K562 (cell line): ENCODE data around the gene ST6GALNAC2. TPM values are rescaled to one million over a fixed set of nuclear protein-coding genes. Genes with fewer than 3 reads are reported as not detected.
A peak's percentile ranks its signal among the peaks of the same experiment; 100 is the strongest.

ENCODE experiments used
- CBFB ChIP-seq: sonication (generic); formaldehyde crosslinking; IDR thresholded peaks from 2 replicates; pipeline ENCODE4 v1.4.0; 2020; ENCODE audit warnings: mild to moderate bottlenecking, missing genetic modification reagents
- CREB1 ChIP-seq, 2 experiments: sonication (generic) in 1 of 2; formaldehyde crosslinking in 1 of 2; IDR thresholded peaks; 2 replicates each; pipeline versions ENCODE4 v1.6.1 to v1.8.0; 2012 to 2022; ENCODE audit warnings: inconsistent platforms in 1 of 2, mild to moderate bottlenecking in 1 of 2, missing genetic modification reagents in 1 of 2, moderate library complexity in 1 of 2
- CXXC5 ChIP-seq: fragments of 250-450 bp; sonication (Bioruptor Pico); IDR thresholded peaks from 2 replicates; pipeline ENCODE4 v1.8.0; 2022; ENCODE audit warnings: inconsistent platforms, mild to moderate bottlenecking, moderate library complexity
- HDAC2 ChIP-seq: fragments of 450-650 bp; IDR thresholded peaks from 2 replicates; pipeline ENCODE4 v1.6.1; 2016; ENCODE audit warnings: mild to moderate bottlenecking
- HDGF ChIP-seq: fragments of 450-650 bp; IDR thresholded peaks from 2 replicates; pipeline ENCODE4 v1.6.1; 2016
- LEF1 ChIP-seq: fragments of 450-650 bp; IDR thresholded peaks from 2 replicates; pipeline ENCODE4 v1.6.1; 2016; ENCODE audit warnings: mild to moderate bottlenecking
- MAZ ChIP-seq, 2 experiments: fragments of 450-650 bp in 1 of 2; sonication (generic) in 1 of 2; formaldehyde crosslinking; IDR thresholded peaks in 1 of 2; conservative IDR thresholded peaks in 1 of 2; 2 replicates each; pipeline versions ENCODE4 v1.4.0 to v1.5.0; 2020; ENCODE audit warnings: mild to moderate bottlenecking in 1 of 2, missing genetic modification reagents in 1 of 2
- MEIS2 ChIP-seq: fragments of 450-650 bp; IDR thresholded peaks from 2 replicates; pipeline ENCODE4 v1.6.1; 2014; ENCODE audit warnings: mild to moderate bottlenecking; ENCODE audit not compliant: partially characterized antibody
- NR2C2 ChIP-seq, 2 experiments: fragments of 200-800 bp in 1 of 2; sonication (Bioruptor generic) in 1 of 2; sonication (generic) in 1 of 2; formaldehyde crosslinking in 1 of 2; IDR thresholded peaks; 2 replicates each; pipeline versions ENCODE4 v1.6.1 to v1.8.0; 2016 to 2022; ENCODE audit warnings: mild to moderate bottlenecking in 1 of 2, missing compliant biosample characterization in 1 of 2, missing genetic modification characterization in 1 of 2, missing genetic modification reagents in 1 of 2
- RBM25 ChIP-seq: fragments of 200-400 bp; formaldehyde crosslinking; IDR thresholded peaks from 2 replicates; pipeline ENCODE4 v1.6.1; 2018; ENCODE audit warnings: low read length, low read depth, moderate library complexity; ENCODE audit not compliant: severe bottlenecking
- RNF2 ChIP-seq: sonication (generic); IDR thresholded peaks from 2 replicates; pipeline ENCODE4 v1.6.1; 2016
- SMC3 ChIP-seq: conservative IDR thresholded peaks from 2 replicates; pipeline ENCODE4 v1.6.1; 2011; ENCODE audit warnings: low read depth, low read length, improper control_type of control experiment; ENCODE audit not compliant: insufficient read depth
- ZBTB40 ChIP-seq, 2 experiments: fragments of 450-650 bp in 1 of 2; sonication (generic) in 1 of 2; formaldehyde crosslinking in 1 of 2; IDR thresholded peaks; 2 replicates each; pipeline versions ENCODE4 v1.7.1 to v1.9.0; 2016 to 2022; ENCODE audit warnings: inconsistent platforms in 1 of 2, mild to moderate bottlenecking in 1 of 2, missing genetic modification reagents in 1 of 2
- ZNF12 ChIP-seq: sonication (generic); formaldehyde crosslinking; IDR thresholded peaks from 2 replicates; pipeline ENCODE4 v1.4.0; 2020; ENCODE audit warnings: mild to moderate bottlenecking, missing genetic modification reagents
- ZNF511 ChIP-seq: sonication (generic); formaldehyde crosslinking; IDR thresholded peaks from 2 replicates; pipeline ENCODE4 v1.8.0; 2022; ENCODE audit warnings: mild to moderate bottlenecking, missing genetic modification reagents
- polyA plus RNA-seq, 8 experiments: library from polyadenylated mRNA; depleted of rRNA in 4 of 8; stranded (reverse) in 5 of 8; unstranded in 3 of 8; fragments of >200 nt; fragmentation: Nextera tagmentation in 2 of 8; fragmentation: Illumina TruSeq in 1 of 8; extraction: Ambion mirVana in 2 of 8; extraction: Trizol in 1 of 8; gene quantifications; 2 replicates each; pipeline versions ENCODE4 v1.2.1 to v1.2.3, GENCODE V29; 2011 to 2014; ENCODE audit warnings: inconsistent platforms in 1 of 8, missing spikeins in 1 of 8
- total RNA-seq, 7 experiments: library from RNA; depleted of rRNA in 6 of 7; stranded (reverse); fragments of >200 nt in 6 of 7; fragmentation: Illumina TruSeq in 2 of 7; extraction: Trizol in 2 of 7; gene quantifications; 2 replicates each; pipeline versions ENCODE4 v1.2.1 to v1.2.3, GENCODE V29; 2011 to 2021; ENCODE audit warnings: low replicate concordance in 1 of 7

Gene ST6GALNAC2
- total and polyA plus RNA-seq, 9 of the 15 experiments (the other 6 are each of a cell fraction or from before 2014, with no cell fraction given) = 0.18 TPM; not detected in 8

- TF ChIP-seq CBFB (CRISPR knock-in tag) (0 out of 2 replicates have a peak, but pooled peaks have one; percentile 39), MAZ (CRISPR knock-in tag; conservative IDR thresholded peaks at IDR 0.05 in 1 of 2, IDR thresholded peaks at IDR 0.05 in 1 of 2) (peak; percentile 67 to 92), LEF1 (peak; percentile 29; the same call in 1 of the 2 replicates), MEIS2 (no peak), ZNF511 (CRISPR knock-in tag) (peak; percentile 70; the same call in 1 of the 2 replicates), RBM25 (no peak), ZNF12 (0 out of 2 replicates have a peak, but pooled peaks have one; percentile 74), CXXC5 (peak; percentile 62), RNF2 (peak; percentile 41; the same call in 1 of the 2 replicates), HDAC2 (peak; percentile 31; the same call in 1 of the 2 replicates), SMC3 (0 out of 2 replicates have a peak, but pooled peaks have one; percentile 6), CREB1 (IDR thresholded peaks at IDR 0.05) (peak; percentile 53), CREB1 (CRISPR knock-in tag; IDR thresholded peaks at IDR 0.05) (peak; percentile 56; the same call in 1 of the 2 replicates), NR2C2 (CRISPR knock-in tag; IDR thresholded peaks at IDR 0.05) (no peak), NR2C2 (tag; IDR thresholded peaks at IDR 0.05) (no peak), ZBTB40 (IDR thresholded peaks at IDR 0.05) (0 out of 2 replicates have a peak, but pooled peaks have one; percentile 6), ZBTB40 (CRISPR knock-in tag; IDR thresholded peaks at IDR 0.05) (no peak), HDGF (peak; percentile 59)
These were observed 45.0 kb downstream of the ST6GALNAC2 start (continued) for GRCh38 chr17:76540381-76541300.
